HG03520 (cell line): ENCODE results near the gene GJC2.

ENCODE experiments used
- ATAC-seq: cut with Tn5 transposase; IDR thresholded peaks from one replicate; pipeline ENCODE4 v1.9.1; 2021; ENCODE audit warnings: mild to moderate bottlenecking, moderate library complexity; ENCODE audit not compliant: unreplicated experiment

GJC2 gene

GRCh38 chr1:228170666-228171065 lies 20.9 kb downstream of the GJC2 start:
- ATAC-seq = no peak

DNA sequence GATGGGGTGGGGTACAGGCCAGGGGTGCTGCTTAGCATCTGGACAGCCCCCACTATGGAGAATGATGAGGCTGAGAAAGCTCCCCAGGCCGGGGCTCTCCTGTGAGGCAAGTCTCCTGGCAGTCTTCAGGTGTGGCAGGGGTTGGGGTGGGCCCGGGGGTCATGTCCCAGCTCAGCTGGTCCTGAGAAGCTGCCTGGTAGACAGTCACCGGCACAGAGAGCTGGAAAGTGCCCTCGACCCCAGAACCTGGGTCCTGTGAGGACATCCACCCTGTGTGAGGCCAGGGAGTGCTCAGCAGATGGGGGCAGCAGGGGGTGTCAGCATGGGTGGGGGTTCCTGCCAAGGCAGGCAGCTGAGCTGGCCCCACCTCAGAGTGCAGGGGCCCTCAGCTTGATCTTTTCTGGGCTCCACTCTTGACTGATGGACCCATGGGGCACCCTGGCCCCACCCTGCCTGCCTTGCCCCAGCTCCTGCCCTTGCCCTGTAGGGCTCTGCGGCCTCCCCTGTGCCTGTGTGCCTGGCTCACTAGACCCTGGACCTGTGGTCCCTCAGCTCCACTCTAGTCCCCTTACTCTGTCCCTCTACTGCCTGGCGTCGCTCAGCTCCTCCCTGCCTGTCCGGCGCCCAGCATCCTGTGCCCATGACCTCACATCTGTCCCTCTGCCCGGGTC lies 21.6 kb downstream of the GJC2 start:
- no peak for ATAC-seq

DNA sequence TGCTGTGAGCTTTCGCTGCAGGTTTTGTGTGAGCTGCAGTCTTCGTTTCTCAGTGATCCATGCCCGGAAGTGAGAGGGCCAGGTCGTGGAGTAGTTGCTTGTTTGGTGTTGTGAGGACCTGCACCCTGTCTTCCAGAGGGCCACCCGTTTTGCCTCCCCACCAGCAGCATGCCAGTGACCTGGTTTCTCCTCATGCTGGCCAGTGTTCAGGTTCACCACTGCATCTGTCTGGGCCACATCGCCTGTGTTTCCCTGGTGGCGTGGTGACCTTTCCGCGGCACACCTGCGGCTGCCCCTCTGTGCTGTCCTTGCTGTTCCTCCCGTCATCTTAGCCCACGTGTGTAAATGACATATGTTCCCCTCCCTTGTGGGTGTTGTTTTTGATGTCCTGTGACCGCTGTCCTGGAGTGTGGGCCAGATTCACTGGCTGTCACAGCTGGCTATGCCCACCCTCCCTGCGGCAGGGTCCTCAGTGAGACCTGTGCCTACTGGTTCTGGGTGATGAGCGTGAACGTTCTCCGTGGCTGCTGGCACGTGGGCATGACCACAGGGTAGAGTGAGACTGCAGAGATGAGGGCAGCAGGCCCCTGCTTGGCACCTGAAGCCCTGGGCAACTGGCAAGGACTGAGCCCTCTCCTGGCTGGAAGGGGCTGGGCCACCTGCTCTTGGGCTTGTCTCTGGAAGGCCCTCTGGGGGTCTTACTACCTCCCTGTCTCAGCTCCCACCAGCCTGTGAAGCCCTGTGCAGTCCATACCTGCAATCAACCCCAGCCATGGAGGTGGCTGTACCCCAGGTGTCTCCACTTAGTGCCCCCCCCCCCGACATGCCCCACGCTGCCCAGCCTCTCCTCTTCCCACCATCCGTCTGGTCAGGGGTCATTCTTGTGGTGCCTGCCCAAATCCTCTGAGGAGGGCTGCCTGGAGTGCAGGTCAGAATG lies 23.1 kb downstream of the GJC2 start:
- no peak for ATAC-seq

DNA sequence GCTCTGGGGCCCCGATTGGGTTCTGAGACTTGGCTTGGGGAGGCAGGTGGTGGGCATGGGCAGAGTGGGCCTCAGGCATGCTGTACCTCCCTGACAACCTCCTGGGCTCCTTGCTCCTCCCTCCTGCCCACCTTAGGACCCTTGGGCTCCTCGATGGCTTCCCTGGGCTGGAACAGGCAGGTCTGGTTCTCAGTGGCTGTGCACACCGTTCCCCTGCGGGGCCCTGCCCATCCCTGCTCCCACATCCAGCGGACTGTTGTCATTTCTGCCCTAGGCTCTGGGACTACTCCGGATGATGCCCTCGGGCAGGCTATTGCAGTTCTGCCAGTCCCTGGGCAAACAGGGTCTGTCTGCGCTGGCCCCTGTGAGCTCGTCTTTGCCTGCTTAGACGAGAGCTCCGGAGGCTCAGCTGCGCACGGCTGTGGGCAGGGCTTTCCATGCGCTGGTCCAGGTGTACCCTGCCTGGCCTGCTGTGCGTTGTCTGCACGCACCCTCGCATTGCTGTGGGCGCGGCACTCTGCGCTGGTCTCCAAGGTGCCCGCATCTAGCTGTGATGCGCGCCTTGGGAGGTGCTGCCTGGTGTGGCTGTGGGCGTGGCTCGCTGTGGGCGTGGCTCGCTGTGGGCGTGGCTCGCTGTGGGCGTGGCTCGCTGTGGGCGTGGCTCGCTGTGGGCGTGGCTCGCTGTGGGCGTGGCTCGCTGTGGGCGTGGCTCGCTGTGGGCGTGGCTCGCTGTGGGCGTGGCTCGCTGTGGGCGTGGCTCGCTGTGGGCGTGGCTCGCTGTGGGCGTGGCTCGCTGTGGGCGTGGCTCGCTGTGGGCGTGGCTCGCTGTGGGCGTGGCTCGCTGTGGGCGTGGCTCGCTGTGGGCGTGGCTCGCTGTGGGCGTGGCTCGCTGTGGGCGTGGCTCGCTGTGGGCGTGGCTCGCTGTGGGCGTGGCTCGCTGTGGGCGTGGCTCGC lies 24.1 kb downstream of the GJC2 start:
- ATAC-seq = peak; percentile 48

GRCh38 chr1:228174482-228175315 lies 25.0 kb downstream of the GJC2 start:
- ATAC-seq = no peak

GRCh38 chr1:228175316-228176023 lies 25.7 kb downstream of the GJC2 start:
- no peak for ATAC-seq

DNA sequence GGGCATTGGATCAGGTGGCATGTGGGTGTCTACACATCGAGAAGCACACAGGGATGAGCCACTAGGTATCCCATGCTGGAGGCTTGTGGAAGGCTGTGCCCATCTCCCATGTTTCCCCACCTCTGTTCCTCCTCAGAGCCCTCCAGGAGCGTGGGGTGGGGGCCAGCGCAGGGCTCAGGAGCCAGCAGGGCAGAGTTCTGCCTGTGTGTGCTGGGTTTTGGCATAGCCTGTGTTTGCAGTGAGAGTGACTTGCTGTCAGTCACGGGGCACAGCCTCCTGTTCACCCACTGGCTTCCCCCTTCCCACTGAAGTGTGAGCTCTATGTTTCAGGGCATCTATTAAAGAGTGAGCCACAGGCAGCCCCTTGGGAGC lies 26.3 kb downstream of the GJC2 start:
- no peak for ATAC-seq

DNA sequence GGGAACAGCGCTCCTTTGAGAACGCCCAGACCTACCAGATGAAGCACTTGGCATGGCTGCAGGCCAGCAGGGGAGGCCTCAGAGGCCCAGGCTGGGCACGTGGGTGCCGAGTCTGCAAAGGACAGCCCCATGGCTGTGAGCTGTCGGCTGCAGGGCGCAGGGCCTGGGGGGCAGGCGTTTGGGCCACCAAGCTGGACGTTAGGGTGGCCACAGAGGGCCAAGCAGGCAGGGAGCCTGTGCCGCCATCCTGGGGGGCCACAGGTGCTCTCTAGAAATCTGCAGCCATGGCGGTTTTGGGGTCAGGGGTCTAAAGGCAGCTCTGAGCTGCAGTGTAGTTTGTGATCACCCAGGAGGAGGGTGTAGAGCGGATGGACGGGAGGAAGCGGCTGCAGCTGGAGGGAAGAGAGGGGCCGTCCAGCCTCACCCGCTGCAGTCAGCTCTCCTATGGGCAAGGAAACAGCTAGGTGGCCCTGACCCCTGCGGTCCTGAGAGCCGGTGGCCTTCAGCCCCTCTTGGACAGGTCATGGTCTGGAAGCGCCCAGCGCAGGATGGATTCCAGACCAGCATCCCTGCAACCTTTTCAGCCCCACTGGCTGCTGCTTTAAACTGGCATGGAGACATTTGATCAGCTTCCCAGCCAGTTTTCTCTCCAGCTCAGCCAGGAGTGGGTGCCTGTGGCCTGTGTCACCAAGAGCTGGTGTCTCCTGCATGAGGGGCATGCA lies 26.9 kb downstream of the GJC2 start:
- no peak for ATAC-seq

DNA sequence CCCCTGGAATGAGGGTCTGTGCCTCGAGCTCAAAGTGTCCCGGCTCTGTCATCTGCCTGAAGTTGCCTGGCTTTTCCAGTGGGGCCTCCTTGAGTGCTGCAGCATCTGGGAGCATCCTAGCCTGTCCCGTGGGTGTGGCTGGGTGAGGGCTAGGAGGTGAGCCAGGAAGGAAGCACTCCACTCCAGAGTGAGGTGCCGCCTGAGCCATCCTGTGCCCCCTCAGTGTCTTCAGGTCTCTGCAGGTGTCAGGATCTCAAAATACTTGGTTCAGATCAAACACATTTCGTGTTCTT lies 27.4 kb downstream of the GJC2 start:
- no peak for ATAC-seq

DNA sequence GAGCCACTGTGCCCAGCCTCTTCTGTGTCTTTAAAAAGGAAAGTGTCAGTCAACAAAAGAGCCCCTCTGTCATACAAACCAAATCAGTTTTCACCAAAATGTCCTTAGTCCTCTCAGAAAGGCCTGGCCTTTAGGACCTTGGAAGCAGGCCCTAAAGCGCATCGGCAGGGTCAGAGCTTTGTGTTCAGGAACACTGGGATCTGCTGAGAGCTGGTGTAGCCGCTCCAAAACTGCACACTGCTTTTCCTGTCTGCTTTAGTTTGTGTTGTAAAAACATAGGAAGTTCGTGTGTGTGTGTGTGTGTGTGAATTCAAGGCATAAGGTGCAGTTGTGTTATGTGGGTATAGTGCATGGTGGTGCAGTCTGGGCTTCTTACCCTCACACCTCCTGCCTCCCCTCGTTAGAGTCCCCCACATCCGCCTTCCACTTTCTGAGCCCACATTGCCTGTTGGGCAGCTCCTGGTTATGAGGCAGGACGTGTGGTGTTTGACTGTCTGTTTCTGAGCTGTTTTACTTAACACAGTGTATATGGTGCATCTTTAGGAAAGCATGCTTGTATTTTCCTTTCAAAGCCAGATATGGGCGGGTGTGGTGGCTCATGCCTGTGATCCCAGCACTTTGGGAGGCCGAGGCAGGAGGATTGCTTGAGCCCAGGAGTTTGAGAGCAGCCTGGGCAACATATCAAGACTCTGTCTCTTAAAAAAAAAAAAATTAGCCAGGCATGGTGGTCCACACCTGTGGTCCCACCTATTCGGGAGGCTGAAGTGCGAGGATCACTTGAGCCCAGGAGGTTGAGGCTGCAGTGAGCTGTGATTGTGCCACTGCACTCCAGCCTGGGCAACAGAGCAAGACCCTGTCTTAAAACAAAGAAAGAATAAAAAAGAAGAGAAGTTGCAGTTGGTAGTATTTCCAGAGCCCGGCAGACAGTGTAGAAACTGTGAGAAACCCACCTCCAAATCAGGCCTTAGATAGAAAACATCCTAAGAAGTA lies 28.3 kb downstream of the GJC2 start:
- no peak for ATAC-seq

DNA sequence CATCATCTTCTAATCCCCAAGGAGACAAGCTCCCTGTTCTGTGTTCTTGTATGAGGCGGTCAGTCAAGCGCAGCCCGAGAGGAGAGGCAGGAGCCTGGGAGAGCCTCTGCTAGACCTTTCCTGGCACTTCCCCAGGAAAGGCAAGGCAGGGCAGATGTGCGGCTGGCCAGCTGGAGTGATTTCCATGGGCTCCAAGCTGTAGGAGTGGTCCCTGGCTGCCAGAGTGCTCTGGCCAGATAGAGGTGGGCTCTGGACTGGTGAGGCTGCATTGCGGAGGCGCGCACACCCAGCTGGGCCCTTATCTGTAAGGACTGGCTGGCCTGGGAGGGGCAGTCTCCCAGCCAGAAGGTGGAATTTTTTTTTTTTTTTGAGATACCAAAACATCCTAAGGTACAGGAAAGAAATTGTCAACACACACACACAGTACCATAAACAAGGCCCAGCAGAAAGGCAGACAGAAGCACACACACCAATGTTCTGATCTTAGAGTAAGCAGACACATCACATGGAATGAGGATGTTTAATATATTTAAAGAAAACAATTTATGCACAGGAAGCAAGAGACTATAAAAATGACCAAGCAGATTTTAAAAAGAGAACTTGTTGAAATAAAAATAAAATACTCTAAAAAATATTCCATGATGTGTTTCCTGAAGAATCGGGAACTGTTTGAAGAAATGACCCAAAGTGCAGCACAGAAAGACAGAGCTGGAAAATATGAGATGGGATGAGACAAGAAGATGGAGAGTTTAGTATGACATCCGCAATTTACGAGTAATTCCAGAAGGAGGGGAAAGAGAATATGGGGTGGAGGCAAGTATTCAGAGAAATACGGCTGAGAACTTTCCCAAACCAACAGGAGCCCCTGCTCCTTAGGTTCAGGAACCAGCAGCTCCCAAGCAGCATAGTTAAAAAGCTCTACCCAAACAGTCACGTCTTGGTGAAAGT lies 29.3 kb downstream of the GJC2 start:
- ATAC-seq = no peak

DNA sequence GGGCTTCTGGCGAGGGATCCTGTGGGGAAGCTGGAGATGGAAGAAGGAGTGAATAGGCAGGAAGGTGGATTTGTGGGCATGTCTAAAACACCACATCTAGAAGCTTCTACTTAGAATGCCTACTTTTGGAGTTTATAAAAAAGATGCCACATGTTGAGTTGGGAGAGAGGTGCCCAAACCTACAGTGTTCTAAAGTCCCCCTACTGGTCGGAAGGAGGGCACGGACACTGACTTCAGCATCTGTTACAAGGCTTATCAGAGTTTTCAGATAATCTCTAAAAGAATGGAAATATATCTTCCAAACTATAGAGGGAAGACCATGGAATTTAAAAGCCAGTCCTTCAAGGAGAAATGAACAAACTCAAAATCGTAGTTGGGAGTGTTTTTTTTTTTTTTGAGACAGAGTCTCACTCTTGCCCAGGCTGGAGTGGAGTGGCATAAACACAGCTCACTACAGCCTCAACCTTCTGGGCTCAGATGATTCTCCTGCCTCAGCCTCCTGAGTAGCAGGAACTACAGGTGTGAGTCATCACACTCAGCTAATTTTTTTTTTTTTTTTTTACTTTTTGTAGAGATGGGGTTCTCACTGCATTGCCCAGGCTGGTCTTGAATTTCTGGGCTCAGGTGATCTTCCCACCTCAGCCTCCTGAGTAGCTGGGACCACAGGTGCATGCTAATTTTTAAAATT lies 30.7 kb downstream of the GJC2 start:
- no peak for ATAC-seq

DNA sequence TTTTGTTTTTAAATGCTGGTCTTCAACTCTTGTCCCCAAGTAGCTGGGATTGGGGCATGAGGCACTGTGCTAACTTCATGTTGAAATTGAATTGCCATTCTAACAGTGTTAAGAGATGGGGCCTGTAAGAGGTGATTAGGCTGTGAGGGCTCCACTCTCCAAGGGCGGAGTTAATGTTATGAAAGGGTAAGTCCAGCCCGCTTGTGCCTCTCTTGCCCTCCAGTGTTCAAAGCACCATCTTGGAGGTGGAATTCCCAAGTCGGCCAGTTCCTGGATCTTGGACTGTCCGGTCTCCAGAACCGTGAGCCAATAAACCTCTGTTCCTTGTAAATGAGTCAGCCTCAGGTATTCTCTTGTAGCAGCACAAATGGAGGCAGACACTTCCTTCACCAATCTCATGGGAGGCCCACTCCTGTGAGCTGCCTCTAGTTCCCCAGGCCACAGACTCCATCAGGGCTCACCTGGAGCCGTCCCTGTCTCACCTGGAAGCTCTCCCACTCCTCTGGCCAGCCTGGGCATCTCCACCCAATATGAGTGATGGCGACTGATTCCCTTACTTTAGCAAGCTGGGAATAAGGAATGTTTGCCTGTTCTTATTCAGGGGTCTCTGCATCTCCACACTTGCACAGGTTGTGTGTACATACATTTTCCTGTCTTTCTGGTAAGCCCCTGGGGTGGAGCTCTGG lies 31.4 kb downstream of the GJC2 start:
- ATAC-seq = no peak

DNA sequence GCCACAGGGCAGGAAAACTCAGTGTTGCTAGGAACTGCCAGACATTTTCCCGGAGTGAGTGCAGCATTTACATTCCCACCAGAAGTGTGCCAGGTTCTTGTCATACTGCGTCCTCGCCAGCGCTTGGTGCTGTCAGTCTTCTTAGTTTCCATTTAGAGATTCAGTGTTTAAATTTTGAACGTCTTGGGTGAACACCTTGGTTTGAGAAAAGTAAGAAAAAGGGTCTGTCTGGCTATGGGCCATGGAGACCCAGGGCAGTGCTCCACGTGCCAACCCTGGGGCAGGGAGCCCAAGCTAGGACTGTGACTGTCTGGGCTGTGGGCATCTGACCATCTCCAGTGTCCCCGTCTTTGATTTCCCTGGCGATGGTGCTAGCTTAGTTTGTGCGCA lies 31.9 kb downstream of the GJC2 start:
- no peak for ATAC-seq

DNA sequence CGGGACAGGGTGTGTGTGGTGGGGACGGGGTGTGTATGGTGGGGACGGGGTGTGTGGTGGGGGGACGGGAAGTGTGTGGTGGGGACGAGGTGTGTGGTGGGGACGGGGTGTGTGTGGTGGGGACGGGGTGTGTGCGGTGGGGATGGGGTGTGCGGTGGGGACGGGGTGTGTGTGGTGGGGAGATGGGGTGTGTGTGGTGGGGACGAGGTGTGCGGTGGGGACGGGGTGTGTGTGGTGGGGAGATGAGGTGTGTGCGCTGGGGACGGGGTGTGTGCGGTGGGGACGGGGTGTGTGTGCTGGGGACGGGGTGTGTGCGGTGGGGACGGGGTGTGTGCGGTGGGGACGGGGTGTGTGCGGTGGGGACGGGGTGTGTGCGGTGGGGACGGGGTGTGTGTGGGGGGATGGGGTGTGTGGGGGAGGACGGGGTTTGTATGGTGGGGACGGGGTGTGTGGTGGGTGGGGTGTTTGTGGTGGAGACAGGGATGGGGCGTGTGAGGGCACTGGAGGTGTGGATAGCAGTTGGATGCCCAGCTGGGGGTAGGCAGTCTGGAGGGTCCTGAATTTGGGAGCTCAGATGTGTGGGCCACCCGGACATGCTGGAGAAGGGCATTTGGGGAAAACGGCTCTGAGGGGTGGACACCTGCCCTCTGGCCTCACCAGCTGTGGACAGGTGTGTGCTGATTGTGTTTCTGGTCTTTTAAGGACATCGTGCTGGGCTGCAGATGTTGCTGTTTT lies 32.7 kb downstream of the GJC2 start:
- no peak for ATAC-seq
